ENCODE measurements around the gene SNRNP25. TPM values are rescaled to one million over a fixed set of nuclear protein-coding genes. Genes with fewer than 3 reads are reported as not detected.
"Not testable (repeated sequence)": the region's sequence is repeated elsewhere in the genome, so short reads cannot be mapped to it uniquely, and the experiment has no call there.

The SNRNP25 gene
- total RNA-seq, 1 experiment from 2014 or later: 70.8 TPM

DNA sequence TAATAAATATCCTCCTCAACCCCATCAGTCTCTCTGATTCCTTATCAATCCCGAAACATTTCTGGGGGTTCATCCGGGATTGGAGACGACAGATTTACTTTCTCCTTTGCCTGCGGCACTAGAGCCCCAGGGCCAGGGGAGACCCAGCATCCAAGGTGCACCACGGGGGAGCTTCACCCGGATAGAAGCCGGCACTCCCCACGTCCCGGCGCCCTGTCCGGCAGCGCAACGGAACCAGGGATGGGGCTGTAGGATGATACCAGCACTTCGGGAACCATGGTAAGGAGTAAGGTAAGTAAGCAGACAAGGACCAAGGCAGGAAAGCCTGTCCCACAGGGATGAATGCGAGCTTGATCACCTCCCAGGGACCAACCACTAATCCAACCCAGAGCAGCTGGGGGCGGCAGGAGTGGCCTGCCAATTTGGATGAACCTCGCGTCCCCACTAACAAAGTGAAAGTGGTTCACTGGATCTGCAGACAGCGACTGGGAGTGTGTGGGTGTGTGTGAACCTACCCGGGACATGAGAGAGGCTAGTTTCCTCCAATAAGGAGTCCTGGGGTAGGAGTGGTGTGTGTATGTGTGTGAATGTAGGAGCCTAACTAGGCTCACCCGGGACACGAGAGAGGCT, 12.1 kb upstream of the SNRNP25 start:
- DNase-seq (ENCODE audit: low spot score): no peak

GRCh38 chr16:42069-42457, 11.6 kb upstream of the SNRNP25 start:
- DNase-seq (ENCODE audit: low spot score): no peak

DNA sequence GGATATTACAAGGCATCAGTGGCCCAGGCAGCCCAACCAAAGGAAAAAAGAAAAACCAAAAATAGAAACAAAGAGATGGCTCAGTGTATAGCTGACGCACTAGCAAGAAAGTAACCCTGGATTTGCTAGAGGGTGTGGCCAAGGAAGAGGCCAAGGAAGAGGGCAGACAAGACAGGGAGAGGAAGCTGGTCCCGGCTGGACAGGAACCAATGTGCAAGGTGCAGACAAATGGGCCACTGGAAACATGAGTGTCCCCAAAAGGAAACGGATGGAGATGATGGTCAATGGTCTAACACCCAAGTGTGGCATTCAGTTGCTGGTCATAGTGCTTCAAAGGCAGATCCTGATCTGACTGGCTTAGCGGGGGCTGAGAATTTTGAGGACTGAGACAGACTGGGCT, 10.9 kb upstream of the SNRNP25 start:
- no peak for DNase-seq (ENCODE audit: low spot score)

DNA sequence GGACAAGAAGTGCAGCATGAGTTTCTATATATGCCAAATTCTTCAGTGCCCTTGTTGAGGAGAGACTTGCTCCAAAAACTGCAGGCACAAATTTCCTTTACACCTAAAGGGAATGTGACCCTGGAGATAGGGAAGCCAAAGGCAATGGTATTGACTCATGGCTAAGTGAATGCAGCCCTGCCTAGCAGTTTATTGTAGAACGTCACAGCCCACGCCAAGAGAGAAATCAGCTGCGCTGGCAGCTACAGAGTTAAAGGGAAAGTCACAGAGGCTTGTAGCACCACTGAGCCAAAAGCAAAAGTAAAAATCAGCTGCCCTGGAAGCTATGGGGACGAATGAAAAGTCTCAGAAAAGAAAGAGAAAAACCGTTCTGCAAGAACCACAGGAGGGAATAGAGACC, 10.3 kb upstream of the SNRNP25 start:
- no peak for DNase-seq (ENCODE audit: low spot score)

GRCh38 chr16:44655-45054, 9.0 kb upstream of the SNRNP25 start:
- no peak for DNase-seq (ENCODE audit: low spot score)

- no peak for DNase-seq (ENCODE audit: low spot score)
These were observed 8.2 kb upstream of the SNRNP25 start for GRCh38 chr16:45454-45853.

GRCh38 chr16:46510-46909, 7.1 kb upstream of the SNRNP25 start:
- not testable (repeated sequence) for DNase-seq (ENCODE audit: low spot score)

DNA sequence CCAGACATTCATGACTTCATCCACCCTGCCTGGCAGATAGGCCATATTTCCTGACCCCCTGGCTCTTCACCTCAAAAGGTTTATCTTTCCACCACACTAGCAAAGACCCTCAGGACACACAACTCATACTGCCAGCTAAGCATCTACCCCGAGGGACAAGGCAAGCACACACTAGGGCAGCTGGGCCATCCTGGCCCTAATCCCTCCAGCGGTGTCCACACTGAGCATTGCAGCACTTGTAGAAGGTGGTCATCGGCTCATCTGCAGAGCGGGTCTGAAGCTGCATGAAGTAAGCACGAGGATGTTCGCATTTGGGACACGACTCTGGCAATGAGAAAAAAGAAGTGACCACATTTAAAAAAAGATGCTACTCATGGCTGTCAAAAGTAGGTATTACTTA, 6.4 kb upstream of the SNRNP25 start:
- no peak for DNase-seq (ENCODE audit: low spot score)

- no peak for DNase-seq (ENCODE audit: low spot score)
These were observed 2.6 kb upstream of the SNRNP25 start for GRCh38 chr16:50769-51591.

GRCh38 chr16:54237-54581, 581 bp downstream of the SNRNP25 start:
- no peak for DNase-seq (ENCODE audit: low spot score)

- DNase-seq (ENCODE audit: low spot score): no peak
These were observed 2.0 kb downstream of the SNRNP25 start for GRCh38 chr16:55571-56136.

GRCh38 chr16:56231-56927, 2.8 kb downstream of the SNRNP25 start:
- DNase-seq (ENCODE audit: low spot score): no peak

- DNase-seq (ENCODE audit: low spot score): no peak
These were observed 4.1 kb downstream of the SNRNP25 start for GRCh38 chr16:57711-58110.

DNA sequence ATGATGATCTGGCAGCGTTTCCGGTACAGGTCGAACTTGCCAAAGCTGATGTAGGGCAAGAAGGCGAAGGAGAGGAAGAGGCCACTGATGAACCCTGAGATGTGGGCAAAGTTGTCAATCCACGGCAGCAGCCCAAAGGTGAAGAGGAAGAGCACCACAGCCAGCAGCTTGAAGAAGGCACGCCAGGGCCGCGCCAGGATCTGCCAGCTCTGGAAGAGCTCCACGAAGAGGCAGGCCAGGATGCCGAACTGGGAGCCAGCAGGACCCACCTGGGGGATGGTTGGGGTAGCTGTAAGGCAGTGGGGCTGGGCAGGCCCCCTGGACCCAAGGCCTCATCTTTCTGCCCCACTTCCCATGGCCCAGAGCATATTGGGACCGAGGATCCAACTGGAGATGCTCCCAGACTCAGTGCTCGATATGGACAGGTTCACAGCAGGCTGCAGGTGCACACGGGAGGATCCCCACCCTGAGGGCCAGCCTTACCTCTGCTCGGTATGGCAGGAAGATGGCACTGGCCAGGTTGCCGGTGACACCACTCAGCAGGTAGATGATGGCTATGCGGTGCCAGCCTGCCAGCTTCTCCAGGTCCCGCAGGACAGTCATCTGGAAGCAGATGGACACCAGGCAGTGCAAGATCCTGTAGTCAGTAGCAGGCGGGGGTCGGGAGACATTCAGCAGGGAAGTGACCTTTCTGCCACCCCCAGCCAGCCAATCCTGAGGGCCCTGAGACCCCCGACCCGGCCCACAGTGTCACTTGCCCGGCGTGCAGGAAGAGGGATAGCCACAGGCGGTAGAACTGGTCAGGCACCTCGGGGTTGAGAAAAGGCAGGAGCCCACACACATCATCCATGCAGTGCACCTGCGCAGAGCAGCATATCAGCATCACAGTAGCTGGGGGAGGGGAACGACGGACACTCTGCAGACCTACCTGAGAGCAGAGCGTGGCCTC, 5.1 kb downstream of the SNRNP25 start:
- DNase-seq (ENCODE audit: low spot score): no peak

DNA sequence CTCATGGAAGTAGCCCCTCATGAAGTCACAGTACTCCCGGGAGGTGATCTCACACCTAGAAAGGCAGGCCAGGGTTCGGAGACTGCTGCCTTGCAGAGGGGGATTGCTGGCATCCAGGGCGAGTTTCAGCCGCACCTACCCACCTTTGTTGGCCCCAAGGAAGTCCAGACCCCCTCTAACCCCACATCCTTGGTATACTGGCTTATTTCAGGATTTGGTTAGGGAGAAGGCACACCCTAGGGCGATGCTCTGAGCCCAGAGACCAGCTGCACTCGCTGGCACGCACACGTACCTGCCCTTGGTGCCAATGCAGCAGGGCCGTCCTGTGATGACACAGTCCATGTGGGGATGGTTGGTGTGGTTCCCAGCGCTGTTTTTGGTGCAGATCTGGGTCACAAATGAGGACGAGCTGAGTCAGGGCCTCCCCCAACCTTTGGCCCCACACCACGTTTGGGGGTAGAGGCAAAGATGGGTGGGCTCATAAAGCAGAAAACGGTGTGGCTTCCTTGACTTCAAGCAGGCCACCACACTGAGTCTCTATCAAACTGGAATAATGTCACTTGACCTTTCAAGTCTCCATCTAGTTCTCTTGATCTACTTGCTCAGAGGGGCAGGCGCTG, 5.9 kb downstream of the SNRNP25 start:
- DNase-seq (ENCODE audit: low spot score): no peak

GRCh38 chr16:60166-60565, 6.5 kb downstream of the SNRNP25 start:
- no peak for DNase-seq (ENCODE audit: low spot score)

- DNase-seq (ENCODE audit: low spot score): no peak
These were observed 7.6 kb downstream of the SNRNP25 start for GRCh38 chr16:60929-61878.

DNA sequence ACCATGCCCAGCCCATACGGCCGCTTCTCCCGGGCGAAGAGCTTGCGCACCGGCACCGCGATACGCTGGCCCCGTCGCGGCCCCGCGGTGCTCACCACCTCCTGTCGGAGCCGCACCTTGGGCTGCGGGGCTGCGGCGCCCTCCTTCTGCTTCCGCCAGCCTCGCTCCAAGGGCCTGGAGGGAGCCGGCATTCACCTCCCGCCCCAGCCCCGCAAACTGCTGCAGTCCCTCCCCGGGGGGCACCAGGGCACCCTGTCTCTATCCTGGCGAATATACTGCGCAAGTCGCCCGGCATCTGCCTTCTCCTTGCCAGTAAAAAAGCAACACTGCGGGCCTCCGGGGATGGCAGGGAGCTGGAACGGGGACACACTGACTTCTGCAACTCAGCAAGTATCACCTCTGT, 8.3 kb downstream of the SNRNP25 start:
- no peak for DNase-seq (ENCODE audit: low spot score)

- no peak for DNase-seq (ENCODE audit: low spot score)
These were observed 8.8 kb downstream of the SNRNP25 start for GRCh38 chr16:62283-62967.

Data from A172 (cell line).